GM12875 (cell line): Measurements from ENCODE around the gene GRID2.

Experiments used
- H3K4me3 ChIP-seq: one replicate; pipeline ENCODE4 v1.5.1; 2011; ENCODE audit warnings: low read depth, low read length, control low read depth
- CTCF ChIP-seq: IDR thresholded peaks from 2 replicates; pipeline ENCODE4 v1.5.1; 2011; ENCODE audit warnings: low read depth, mild to moderate bottlenecking, control low read depth, inconsistent platforms, low read length, moderate library complexity, borderline replicate concordance; ENCODE audit not compliant: insufficient read depth

GRID2 gene

GRCh38 chr4:93448691-93449293, 1145.0 kb downstream of the GRID2 start:
- TF ChIP-seq CTCF = no peak
- no peak overlapping the region for H3K4me3 ChIP-seq

GRCh38 chr4:93451954-93452353, 1148.2 kb downstream of the GRID2 start:
- no peak overlapping the region for H3K4me3 ChIP-seq

GRCh38 chr4:93461541-93461940, 1157.8 kb downstream of the GRID2 start:
- no peak for TF ChIP-seq CTCF

More at GRCh38 chr4:93451954-93452353, 1148.2 kb downstream of the GRID2 start:
- TF ChIP-seq CTCF = no peak

GRCh38 chr4:93466446-93466845, 1162.7 kb downstream of the GRID2 start:
- no peak for TF ChIP-seq CTCF
- no peak overlapping the region for H3K4me3 ChIP-seq

More at GRCh38 chr4:93461541-93461940, 1157.8 kb downstream of the GRID2 start:
- no peak overlapping the region for H3K4me3 ChIP-seq

- no peak for TF ChIP-seq CTCF
- H3K4me3 ChIP-seq = no peak overlapping the region
Observed at GRCh38 chr4:93467484-93468155, 1163.9 kb downstream of the GRID2 start.

GRCh38 chr4:93469560-93469959, 1165.8 kb downstream of the GRID2 start:
- no peak overlapping the region for H3K4me3 ChIP-seq
- TF ChIP-seq CTCF = no peak

- no peak overlapping the region for H3K4me3 ChIP-seq
- TF ChIP-seq CTCF = no peak
Observed at GRCh38 chr4:93475730-93476129, 1172.0 kb downstream of the GRID2 start.
